Neural cell (in vitro differentiated cells): ENCODE measurements around the gene UCN2.

Experiments
- EP300 ChIP-seq: fragments of 450-650 bp; conservative IDR thresholded peaks from 2 replicates; pipeline ENCODE4 v1.6.1; 2014; ENCODE audit warnings: antibody characterized with exemption, mild to moderate bottlenecking, moderate library complexity; ENCODE audit not compliant: poor library complexity, severe bottlenecking
- EZH2 ChIP-seq: fragments of 200-600, 300-800 bp; shearing (Covaris generic), sonication (generic); IDR thresholded peaks from 2 replicates; pipeline ENCODE4 v1.6.1; 2014; ENCODE audit warnings: antibody characterized with exemption, low read length, borderline replicate concordance, mild to moderate bottlenecking; ENCODE audit not compliant: insufficient read depth, poor library complexity, severe bottlenecking
- POLR2AphosphoS5 ChIP-seq: IDR thresholded peaks from 2 replicates; pipeline ENCODE4 v1.6.1; 2012
- RAD21 ChIP-seq: fragments of 450-650 bp; conservative IDR thresholded peaks from 2 replicates; pipeline ENCODE4 v1.6.1; 2014; ENCODE audit warnings: antibody characterized with exemption, mild to moderate bottlenecking, moderate library complexity
- SMC3 ChIP-seq: fragments of 450-650 bp; conservative IDR thresholded peaks from 2 replicates; pipeline ENCODE4 v1.6.1; 2014; ENCODE audit warnings: antibody characterized with exemption, mild to moderate bottlenecking, moderate library complexity; ENCODE audit not compliant: poor library complexity
- TF ChIP-seq, protein P1 (sequence below): fragments of 450-650 bp; IDR thresholded peaks from 2 replicates; pipeline ENCODE4 v1.5.1; 2014; ENCODE audit warnings: antibody characterized with exemption, mild to moderate bottlenecking, moderate library complexity; ENCODE audit not compliant: poor library complexity, severe bottlenecking
- TF ChIP-seq, protein P2 (sequence below): IDR thresholded peaks from 2 replicates; pipeline ENCODE4 v1.6.1; 2012; ENCODE audit warnings: borderline replicate concordance

- TF ChIP-seq EP300: no peak
- TF ChIP-seq, protein P1, sequence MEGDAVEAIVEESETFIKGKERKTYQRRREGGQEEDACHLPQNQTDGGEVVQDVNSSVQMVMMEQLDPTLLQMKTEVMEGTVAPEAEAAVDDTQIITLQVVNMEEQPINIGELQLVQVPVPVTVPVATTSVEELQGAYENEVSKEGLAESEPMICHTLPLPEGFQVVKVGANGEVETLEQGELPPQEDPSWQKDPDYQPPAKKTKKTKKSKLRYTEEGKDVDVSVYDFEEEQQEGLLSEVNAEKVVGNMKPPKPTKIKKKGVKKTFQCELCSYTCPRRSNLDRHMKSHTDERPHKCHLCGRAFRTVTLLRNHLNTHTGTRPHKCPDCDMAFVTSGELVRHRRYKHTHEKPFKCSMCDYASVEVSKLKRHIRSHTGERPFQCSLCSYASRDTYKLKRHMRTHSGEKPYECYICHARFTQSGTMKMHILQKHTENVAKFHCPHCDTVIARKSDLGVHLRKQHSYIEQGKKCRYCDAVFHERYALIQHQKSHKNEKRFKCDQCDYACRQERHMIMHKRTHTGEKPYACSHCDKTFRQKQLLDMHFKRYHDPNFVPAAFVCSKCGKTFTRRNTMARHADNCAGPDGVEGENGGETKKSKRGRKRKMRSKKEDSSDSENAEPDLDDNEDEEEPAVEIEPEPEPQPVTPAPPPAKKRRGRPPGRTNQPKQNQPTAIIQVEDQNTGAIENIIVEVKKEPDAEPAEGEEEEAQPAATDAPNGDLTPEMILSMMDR: no peak
- TF ChIP-seq POLR2AphosphoS5: no peak
- TF ChIP-seq RAD21: no peak
- TF ChIP-seq, protein P2, sequence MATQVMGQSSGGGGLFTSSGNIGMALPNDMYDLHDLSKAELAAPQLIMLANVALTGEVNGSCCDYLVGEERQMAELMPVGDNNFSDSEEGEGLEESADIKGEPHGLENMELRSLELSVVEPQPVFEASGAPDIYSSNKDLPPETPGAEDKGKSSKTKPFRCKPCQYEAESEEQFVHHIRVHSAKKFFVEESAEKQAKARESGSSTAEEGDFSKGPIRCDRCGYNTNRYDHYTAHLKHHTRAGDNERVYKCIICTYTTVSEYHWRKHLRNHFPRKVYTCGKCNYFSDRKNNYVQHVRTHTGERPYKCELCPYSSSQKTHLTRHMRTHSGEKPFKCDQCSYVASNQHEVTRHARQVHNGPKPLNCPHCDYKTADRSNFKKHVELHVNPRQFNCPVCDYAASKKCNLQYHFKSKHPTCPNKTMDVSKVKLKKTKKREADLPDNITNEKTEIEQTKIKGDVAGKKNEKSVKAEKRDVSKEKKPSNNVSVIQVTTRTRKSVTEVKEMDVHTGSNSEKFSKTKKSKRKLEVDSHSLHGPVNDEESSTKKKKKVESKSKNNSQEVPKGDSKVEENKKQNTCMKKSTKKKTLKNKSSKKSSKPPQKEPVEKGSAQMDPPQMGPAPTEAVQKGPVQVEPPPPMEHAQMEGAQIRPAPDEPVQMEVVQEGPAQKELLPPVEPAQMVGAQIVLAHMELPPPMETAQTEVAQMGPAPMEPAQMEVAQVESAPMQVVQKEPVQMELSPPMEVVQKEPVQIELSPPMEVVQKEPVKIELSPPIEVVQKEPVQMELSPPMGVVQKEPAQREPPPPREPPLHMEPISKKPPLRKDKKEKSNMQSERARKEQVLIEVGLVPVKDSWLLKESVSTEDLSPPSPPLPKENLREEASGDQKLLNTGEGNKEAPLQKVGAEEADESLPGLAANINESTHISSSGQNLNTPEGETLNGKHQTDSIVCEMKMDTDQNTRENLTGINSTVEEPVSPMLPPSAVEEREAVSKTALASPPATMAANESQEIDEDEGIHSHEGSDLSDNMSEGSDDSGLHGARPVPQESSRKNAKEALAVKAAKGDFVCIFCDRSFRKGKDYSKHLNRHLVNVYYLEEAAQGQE: no peak
- TF ChIP-seq EZH2: no peak
- TF ChIP-seq SMC3: no peak
Measured at GRCh38 chr3:48596676-48597407, 33.3 kb upstream of the UCN2 start.
